ENCODE results near the gene LAMA1.

The LAMA1 gene

GRCh38 chr18:7158216-7158615 lies 40.6 kb upstream of the LAMA1 start:
- Histone ChIP-seq H3K79me1 (ENCODE audit: low read depth, low read length) (no peaks in the 10 kb centered on the region), H2BK12ac (ENCODE audit: low read length) (no peak overlapping the region), H3K18ac (ENCODE audit: low read length) (peak overlapping the region; percentile 38), H4K91ac (ENCODE audit: low read depth, low read length, poor library complexity) (no peak overlapping the region), H3K4ac (ENCODE audit: low read length) (no peak overlapping the region), H2BK5ac (ENCODE audit: low read length) (no peak overlapping the region), H3K4me1 (ENCODE audit: control insufficient read depth in 2 of 2, insufficient read depth in 1 of 2, low read depth in 1 of 2, low read length in 2 of 2) (no peaks in the 10 kb centered on the region), H2AK5ac (ENCODE audit: low read depth, low read length) (no peak overlapping the region), H3K36me3 (replicated peaks in 1 of 2; ENCODE audit: control insufficient read depth in 2 of 2, insufficient read depth in 2 of 2, low read length in 2 of 2) (no peaks in the 10 kb centered on the region), H2AFZ (ENCODE audit: low read length) (no peak overlapping the region), H3K4me2 (ENCODE audit: insufficient read depth, low read length, poor library complexity, severe bottlenecking) (no peak overlapping the region), H3K27me3 (ENCODE audit: control insufficient read depth in 3 of 3, insufficient read depth in 3 of 3, low read depth in 1 of 3, low read length in 3 of 3) (no peaks in the 10 kb centered on the region), H3K9me3 (replicated peaks in 1 of 2; ENCODE audit: control insufficient read depth in 2 of 2, insufficient read depth in 1 of 2, low read depth in 1 of 2, low read length in 2 of 2) (no peaks in the 10 kb centered on the region), H2BK15ac (ENCODE audit: low read length) (no peak overlapping the region), H3K14ac (ENCODE audit: low read length) (no peak overlapping the region), H3K23ac (ENCODE audit: low read depth, low read length, poor library complexity) (no peak overlapping the region), H4K8ac (ENCODE audit: low read depth, low read length) (no peak overlapping the region), H3K9ac (ENCODE audit: low read depth, low read length, poor library complexity) (no peak overlapping the region), H3K27ac (replicated peaks; ENCODE audit: low read length) (no peak overlapping the region), H3K4me3 (ENCODE audit: low read length in 2 of 2) (no peak overlapping the region), H2BK120ac (ENCODE audit: low read depth, low read length) (no peak overlapping the region)
- no peak for DNase-seq (ENCODE audit: low spot score)
- WGBS, 2 donors (ENCODE audit: extremely low coverage in 2 of 2, insufficient read length in 2 of 2, insufficient replicate concordance in 1 of 2) = no CpG with 5 or more reads among the region's 10 CpGs

GRCh38 chr18:7157760-7158159 lies 40.2 kb upstream of the LAMA1 start:
- Histone ChIP-seq H3K27me3 (ENCODE audit: control insufficient read depth in 3 of 3, insufficient read depth in 3 of 3, low read depth in 1 of 3, low read length in 3 of 3) (no peaks in the 10 kb centered on the region), H3K9ac (ENCODE audit: low read depth, low read length, poor library complexity) (no peak overlapping the region), H3K4ac (ENCODE audit: low read length) (no peak overlapping the region), H3K4me1 (ENCODE audit: control insufficient read depth in 2 of 2, insufficient read depth in 1 of 2, low read depth in 1 of 2, low read length in 2 of 2) (no peaks in the 10 kb centered on the region), H3K14ac (ENCODE audit: low read length) (no peak overlapping the region), H3K4me2 (ENCODE audit: insufficient read depth, low read length, poor library complexity, severe bottlenecking) (no peak overlapping the region), H4K91ac (ENCODE audit: low read depth, low read length, poor library complexity) (no peak overlapping the region), H3K23ac (ENCODE audit: low read depth, low read length, poor library complexity) (no peak overlapping the region), H3K79me1 (ENCODE audit: low read depth, low read length) (no peaks in the 10 kb centered on the region), H2BK5ac (ENCODE audit: low read length) (no peak overlapping the region), H3K36me3 (replicated peaks in 1 of 2; ENCODE audit: control insufficient read depth in 2 of 2, insufficient read depth in 2 of 2, low read length in 2 of 2) (no peaks in the 10 kb centered on the region), H4K8ac (ENCODE audit: low read depth, low read length) (no peak overlapping the region), H2AK5ac (ENCODE audit: low read depth, low read length) (no peak overlapping the region), H3K9me3 (replicated peaks in 1 of 2; ENCODE audit: control insufficient read depth in 2 of 2, insufficient read depth in 1 of 2, low read depth in 1 of 2, low read length in 2 of 2) (no peaks in the 10 kb centered on the region), H2BK15ac (ENCODE audit: low read length) (no peak overlapping the region), H2BK12ac (ENCODE audit: low read length) (no peak overlapping the region), H3K4me3 (ENCODE audit: low read length in 2 of 2) (no peak overlapping the region), H2AFZ (ENCODE audit: low read length) (no peak overlapping the region), H2BK120ac (ENCODE audit: low read depth, low read length) (no peak overlapping the region), H3K18ac (ENCODE audit: low read length) (no peak overlapping the region), H3K27ac (replicated peaks; ENCODE audit: low read length) (no peak overlapping the region)
- no peak for DNase-seq (ENCODE audit: low spot score)
- no CpG with 5 or more reads among the region's 3 CpGs for WGBS, 2 donors (ENCODE audit: extremely low coverage in 2 of 2, insufficient read length in 2 of 2, insufficient replicate concordance in 1 of 2)

- no peak overlapping the region for H3K27ac ChIP-seq (replicated peaks; ENCODE audit: low read length)
- no peak overlapping the region for H3K18ac ChIP-seq (ENCODE audit: low read length)
- H3K4me1 ChIP-seq (ENCODE audit: control insufficient read depth in 2 of 2, insufficient read depth in 1 of 2, low read depth in 1 of 2, low read length in 2 of 2) = no peaks in the 10 kb centered on the region
- no peak overlapping the region for H3K23ac ChIP-seq (ENCODE audit: low read depth, low read length, poor library complexity)
- no CpG with 5 or more reads among the region's 8 CpGs for WGBS, 2 donors (ENCODE audit: extremely low coverage in 2 of 2, insufficient read length in 2 of 2, insufficient replicate concordance in 1 of 2)
- H3K4ac ChIP-seq (ENCODE audit: low read length) = no peak overlapping the region
- no peak overlapping the region for H2AFZ ChIP-seq (ENCODE audit: low read length)
- no peak for DNase-seq (ENCODE audit: low spot score)
- H3K9ac ChIP-seq (ENCODE audit: low read depth, low read length, poor library complexity) = no peak overlapping the region
- H3K9me3 ChIP-seq (replicated peaks in 1 of 2; ENCODE audit: control insufficient read depth in 2 of 2, insufficient read depth in 1 of 2, low read depth in 1 of 2, low read length in 2 of 2) = no peaks in the 10 kb centered on the region
- no peak overlapping the region for H3K14ac ChIP-seq (ENCODE audit: low read length)
- H2BK120ac ChIP-seq (ENCODE audit: low read depth, low read length) = no peak overlapping the region
- H3K4me3 ChIP-seq (ENCODE audit: low read length in 2 of 2) = no peak overlapping the region
- H2BK15ac ChIP-seq (ENCODE audit: low read length) = no peak overlapping the region
- no peak overlapping the region for H2BK12ac ChIP-seq (ENCODE audit: low read length)
- no peak overlapping the region for H4K8ac ChIP-seq (ENCODE audit: low read depth, low read length)
- H2BK5ac ChIP-seq (ENCODE audit: low read length) = no peak overlapping the region
- H3K27me3 ChIP-seq (ENCODE audit: control insufficient read depth in 3 of 3, insufficient read depth in 3 of 3, low read depth in 1 of 3, low read length in 3 of 3) = no peaks in the 10 kb centered on the region
- H3K79me1 ChIP-seq (ENCODE audit: low read depth, low read length) = no peaks in the 10 kb centered on the region
- H3K36me3 ChIP-seq (replicated peaks in 1 of 2; ENCODE audit: control insufficient read depth in 2 of 2, insufficient read depth in 2 of 2, low read length in 2 of 2) = no peaks in the 10 kb centered on the region
- H3K4me2 ChIP-seq (ENCODE audit: insufficient read depth, low read length, poor library complexity, severe bottlenecking) = no peak overlapping the region
- no peak overlapping the region for H4K91ac ChIP-seq (ENCODE audit: low read depth, low read length, poor library complexity)
- no peak overlapping the region for H2AK5ac ChIP-seq (ENCODE audit: low read depth, low read length)
Observed at GRCh38 chr18:7155887-7156286, 38.3 kb upstream of the LAMA1 start.

- Histone ChIP-seq H2BK15ac (ENCODE audit: low read length) (no peak overlapping the region), H3K4me1 (ENCODE audit: control insufficient read depth in 2 of 2, insufficient read depth in 1 of 2, low read depth in 1 of 2, low read length in 2 of 2) (no peaks in the 10 kb centered on the region), H2AFZ (ENCODE audit: low read length) (no peak overlapping the region), H3K4ac (ENCODE audit: low read length) (no peak overlapping the region), H3K9me3 (replicated peaks in 1 of 2; ENCODE audit: control insufficient read depth in 2 of 2, insufficient read depth in 1 of 2, low read depth in 1 of 2, low read length in 2 of 2) (no peaks in the 10 kb centered on the region), H2BK5ac (ENCODE audit: low read length) (no peak overlapping the region), H2BK12ac (ENCODE audit: low read length) (no peak overlapping the region), H2AK5ac (ENCODE audit: low read depth, low read length) (no peak overlapping the region), H2BK120ac (ENCODE audit: low read depth, low read length) (no peak overlapping the region), H4K91ac (ENCODE audit: low read depth, low read length, poor library complexity) (peak overlapping the region; percentile 64), H3K14ac (ENCODE audit: low read length) (no peak overlapping the region), H3K18ac (ENCODE audit: low read length) (peak overlapping the region; percentile 28), H3K79me1 (ENCODE audit: low read depth, low read length) (no peaks in the 10 kb centered on the region), H3K23ac (ENCODE audit: low read depth, low read length, poor library complexity) (no peak overlapping the region), H3K4me2 (ENCODE audit: insufficient read depth, low read length, poor library complexity, severe bottlenecking) (no peak overlapping the region), H3K27me3 (ENCODE audit: control insufficient read depth in 3 of 3, insufficient read depth in 3 of 3, low read depth in 1 of 3, low read length in 3 of 3) (no peaks in the 10 kb centered on the region), H3K4me3 (ENCODE audit: low read length in 2 of 2) (no peak overlapping the region), H3K36me3 (replicated peaks in 1 of 2; ENCODE audit: control insufficient read depth in 2 of 2, insufficient read depth in 2 of 2, low read length in 2 of 2) (no peaks in the 10 kb centered on the region), H3K27ac (replicated peaks; ENCODE audit: low read length) (no peak overlapping the region), H3K9ac (ENCODE audit: low read depth, low read length, poor library complexity) (no peak overlapping the region), H4K8ac (ENCODE audit: low read depth, low read length) (no peak overlapping the region)
- DNase-seq (ENCODE audit: low spot score) = no peak
- no CpG with 5 or more reads among the region's 5 CpGs for WGBS, 2 donors (ENCODE audit: extremely low coverage in 2 of 2, insufficient read length in 2 of 2, insufficient replicate concordance in 1 of 2)
Observed at GRCh38 chr18:7155092-7155491, 37.5 kb upstream of the LAMA1 start.
